Stimulated activated CD8-positive, alpha-beta memory T cell treated with anti-CD3 and anti-CD28 coated beads, Interleukin-15, amount 100 ng/mL, for 1 hour (primary cell): ENCODE data around the gene CERS6.
A peak's percentile ranks its signal among the peaks of the same experiment; 100 is the strongest.
"Not testable (repeated sequence)": the region's sequence is repeated elsewhere in the genome, so short reads cannot be mapped to it uniquely, and the experiment has no call there.

Source experiments
- DNase-seq: peaks from one replicate; pipeline ENCODE4 v3.0.0-alpha.2; 2020; ENCODE audit warnings: low read depth

The CERS6 gene, protein sequence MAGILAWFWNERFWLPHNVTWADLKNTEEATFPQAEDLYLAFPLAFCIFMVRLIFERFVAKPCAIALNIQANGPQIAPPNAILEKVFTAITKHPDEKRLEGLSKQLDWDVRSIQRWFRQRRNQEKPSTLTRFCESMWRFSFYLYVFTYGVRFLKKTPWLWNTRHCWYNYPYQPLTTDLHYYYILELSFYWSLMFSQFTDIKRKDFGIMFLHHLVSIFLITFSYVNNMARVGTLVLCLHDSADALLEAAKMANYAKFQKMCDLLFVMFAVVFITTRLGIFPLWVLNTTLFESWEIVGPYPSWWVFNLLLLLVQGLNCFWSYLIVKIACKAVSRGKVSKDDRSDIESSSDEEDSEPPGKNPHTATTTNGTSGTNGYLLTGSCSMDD

DNA sequence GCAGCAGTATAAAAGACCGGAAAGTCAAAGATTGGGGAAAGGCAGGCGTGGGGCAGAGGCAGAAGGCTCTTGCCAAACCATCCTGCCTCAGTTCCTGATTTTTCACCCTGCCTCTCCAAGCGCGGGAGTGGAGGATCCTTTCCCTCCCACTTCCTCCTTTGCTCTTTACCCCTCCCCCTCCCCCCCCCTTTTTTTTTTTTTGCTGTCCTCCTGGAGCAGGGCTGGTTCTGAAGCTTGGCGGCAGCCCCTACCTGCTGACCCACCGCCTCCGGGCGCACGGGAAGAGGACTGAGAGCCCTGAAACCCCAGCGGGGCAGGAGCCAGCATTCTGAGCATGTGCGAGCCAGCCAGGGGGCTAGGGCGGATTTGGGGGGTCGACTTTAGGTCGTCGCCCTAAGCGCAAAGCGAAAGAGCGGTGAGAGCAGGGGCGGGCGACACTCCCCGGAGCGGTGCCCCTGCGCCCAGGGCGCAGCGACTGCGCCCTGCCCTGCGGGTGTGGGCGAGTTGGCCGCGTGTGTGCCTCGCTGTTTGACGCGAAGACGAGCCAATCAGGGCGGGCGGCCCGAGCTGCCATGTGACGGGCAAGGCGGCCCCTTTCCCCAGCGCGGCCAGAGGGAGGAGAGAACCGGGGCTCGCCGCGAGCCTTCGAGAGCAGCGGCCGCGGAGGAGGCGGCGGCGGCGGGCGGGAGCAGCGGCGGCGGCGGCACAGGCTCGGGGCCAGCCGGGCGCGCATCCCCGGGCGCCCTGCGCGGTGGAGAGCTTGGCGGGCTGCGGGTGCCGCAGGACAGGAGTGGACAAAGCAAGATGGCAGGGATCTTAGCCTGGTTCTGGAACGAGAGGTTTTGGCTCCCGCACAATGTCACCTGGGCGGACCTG, at the start of gene CERS6:
Gene CERS6, plus strand, starts transcription at position 628 of the 876 bp plus-strand sequence. Its CDS starts 177 bp downstream, at position 805.
- DNase-seq = peak; percentile 49

DNA sequence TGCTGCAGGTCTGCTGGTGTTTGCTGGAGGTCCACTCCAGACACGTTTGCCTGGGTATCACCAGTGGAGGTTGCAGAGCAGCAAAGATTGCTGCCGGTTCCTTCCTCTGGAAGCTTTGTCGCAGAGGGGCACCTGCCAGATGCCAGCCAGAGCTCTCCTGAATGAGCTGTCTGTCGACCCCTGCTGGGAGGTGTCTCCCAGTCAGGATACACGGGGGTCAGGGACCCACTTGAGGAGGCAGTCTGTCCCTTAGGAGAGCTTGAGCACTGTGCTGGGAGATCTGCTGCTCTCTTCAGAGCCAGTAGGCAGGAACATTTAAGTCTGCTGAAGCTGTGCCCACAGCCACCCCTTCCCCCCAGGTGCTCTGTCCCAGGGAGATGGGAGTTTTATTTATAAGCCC, 43.8 kb upstream of the CERS6 start:
- not testable (repeated sequence) for DNase-seq

DNA sequence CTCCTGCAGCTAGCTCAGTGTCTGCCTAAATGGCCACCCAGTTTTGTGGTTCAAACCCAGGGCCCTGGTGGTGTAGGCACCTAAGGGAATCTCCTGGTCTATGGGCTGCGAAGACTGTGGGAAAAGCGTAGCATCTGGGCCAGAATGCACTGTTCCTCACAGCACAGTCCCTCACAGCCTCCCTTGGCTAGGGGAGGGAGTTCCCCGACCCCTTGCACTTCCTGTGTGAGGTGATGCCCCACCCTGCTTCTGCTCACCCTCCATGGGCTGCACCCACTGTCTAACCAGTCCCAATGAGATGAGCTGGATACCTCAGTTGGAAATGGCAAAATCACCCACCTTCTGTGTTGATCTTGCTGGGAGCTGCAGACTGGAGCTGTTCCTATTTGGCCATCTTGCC, 43.0 kb upstream of the CERS6 start:
- not testable (repeated sequence) for DNase-seq

DNA sequence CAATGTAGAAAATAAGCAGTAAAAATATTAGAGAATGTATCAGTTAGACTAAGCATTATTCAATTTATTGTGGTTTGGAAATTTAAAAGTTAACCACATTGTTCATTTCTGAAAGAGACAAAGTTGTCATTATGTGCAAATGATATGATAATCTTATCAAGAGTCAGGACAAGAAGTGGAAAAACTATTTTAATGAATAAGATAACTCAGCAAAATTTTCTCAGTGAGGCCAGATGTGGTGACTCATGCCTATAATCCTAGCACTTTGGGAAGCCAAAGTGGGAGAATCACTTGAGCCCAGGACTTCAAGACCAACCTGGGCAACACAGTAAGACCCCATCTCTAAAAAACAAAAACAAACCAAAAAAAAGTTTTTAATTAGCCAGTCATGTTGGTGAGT, 39.5 kb upstream of the CERS6 start:
- no peak for DNase-seq

DNA sequence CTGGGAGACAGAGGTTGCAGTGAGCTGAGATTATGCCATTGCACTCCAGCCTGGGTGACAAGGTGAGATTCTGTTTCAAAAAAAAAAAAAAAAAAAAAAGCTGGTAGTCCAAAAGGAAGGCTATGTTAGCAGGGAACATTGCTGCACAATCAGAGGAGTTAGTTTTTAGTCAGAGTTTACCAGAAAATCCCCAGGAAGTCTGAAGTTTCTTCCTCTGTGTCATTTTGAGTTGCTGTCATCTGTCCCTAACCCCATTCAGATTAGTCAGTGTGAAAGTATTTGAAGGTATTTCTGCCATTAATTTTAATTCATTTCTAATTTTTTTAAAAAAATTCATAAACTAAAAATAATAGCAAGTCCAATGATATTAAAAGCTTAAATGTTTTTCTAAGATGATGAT, 33.5 kb upstream of the CERS6 start:
- no peak for DNase-seq

DNA sequence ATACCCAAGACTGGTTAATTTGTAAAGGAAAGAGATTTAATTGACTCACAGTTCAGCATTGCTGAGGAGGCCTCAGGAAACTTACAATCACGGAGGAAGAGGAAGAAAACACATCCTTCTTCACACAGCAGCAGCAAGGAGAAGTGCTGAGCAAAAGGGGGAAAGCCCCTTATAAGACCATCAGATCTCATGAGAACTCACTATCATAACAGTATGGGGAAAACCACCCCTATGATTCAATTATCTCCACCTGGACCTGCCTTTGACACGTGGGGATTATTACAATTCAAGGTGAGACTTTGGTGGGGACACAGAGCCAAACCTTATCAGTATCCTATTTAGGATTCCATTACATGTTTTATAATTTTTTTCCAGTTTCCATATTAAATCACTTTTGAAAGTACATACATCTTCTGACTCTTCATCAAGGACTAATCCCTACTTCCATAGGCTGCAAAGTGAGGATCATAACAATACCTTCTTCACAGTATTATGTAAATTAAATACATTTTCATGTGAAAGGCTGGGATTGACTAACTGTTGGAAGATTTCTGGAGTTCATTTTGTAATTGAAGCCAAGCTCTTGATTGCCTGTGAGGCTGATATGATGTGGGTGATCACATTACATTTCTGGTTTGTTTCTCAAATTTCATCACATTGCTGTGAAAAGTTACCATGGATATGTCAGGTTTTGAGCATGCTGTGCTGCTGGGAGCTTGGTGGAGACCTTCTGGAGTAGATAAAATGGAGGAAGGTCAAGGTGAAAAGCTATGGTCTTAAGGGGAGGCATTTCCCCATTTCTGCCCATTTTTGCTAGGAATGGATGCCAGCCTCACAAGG, 31.7 kb upstream of the CERS6 start:
- DNase-seq = no peak

DNA sequence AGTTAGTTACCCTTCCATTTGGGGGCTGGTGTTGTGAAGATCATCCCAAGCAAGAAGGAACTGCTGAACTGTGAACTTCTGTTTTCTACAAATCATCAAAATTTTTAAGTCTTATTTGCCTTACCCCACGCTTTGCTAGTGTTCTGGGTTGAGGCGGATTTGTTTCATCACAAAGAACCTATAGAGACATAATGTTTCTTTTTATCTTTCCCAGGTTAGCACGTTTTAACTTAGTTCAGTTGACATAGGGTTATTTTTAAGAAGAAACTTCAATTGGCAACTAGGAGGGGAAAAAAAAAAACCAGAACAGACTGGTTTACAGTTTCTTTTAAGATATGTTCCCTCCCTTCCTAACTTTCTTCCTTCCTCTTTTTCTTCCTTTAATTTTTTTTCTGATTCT, 31.1 kb upstream of the CERS6 start:
- no peak for DNase-seq

DNA sequence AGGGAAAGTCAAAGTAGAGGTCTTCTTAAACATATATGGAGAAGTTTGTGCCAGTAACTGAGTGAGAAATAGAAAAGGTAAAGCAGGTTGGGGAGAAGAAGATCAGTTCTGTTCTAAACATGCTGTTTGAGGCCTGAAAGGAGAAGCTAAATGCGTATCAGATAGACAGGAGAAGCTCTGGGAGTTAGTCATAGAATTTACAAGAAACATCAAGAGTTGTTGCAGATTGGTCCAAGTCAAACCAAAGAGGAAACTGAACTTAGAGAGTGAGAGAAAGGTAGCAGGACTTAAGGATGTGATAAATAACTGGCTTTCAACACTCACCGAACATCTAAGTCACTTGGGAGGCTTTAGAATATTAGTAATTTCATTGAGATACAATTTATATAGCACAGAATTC, 29.2 kb upstream of the CERS6 start:
- DNase-seq = no peak

DNA sequence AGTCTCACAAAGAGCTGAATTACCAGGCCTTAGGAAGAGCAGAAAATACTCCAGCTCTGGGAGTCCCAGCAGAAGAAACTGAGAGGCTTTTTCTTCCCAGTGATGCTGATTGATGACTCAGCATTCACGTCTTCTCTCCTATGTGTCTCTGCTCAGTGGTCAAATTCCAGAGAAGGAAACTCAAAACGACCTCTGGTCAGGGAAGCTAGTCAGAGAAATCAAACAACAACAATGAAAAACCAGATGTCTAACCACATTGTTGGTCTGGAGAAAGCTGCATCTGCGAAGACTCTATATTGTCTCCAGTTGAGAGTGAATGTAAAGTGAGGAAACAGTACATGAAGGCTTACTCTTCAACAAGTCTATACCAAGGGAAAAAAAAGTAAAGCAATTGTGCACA, 28.6 kb upstream of the CERS6 start:
- DNase-seq = no peak

DNA sequence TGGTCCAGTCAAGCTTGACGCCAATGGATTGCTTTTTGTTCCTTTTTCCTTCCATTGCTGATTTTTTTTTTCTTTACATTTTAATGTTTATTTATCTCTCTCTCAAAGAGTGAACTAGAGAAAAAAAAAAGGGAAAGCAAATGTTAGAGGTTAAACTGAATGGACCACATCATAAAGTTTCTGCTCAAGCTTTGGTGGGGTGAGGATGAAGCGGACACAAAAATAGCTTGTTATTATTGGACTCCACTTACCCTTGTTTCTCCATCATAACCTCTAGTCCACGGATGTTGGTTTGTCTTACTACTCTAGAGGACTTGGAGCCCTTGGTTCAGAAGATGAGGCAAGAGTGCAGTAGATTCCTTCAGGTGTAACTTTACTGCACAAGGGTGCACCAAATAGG, 27.6 kb upstream of the CERS6 start:
- no peak for DNase-seq

DNA sequence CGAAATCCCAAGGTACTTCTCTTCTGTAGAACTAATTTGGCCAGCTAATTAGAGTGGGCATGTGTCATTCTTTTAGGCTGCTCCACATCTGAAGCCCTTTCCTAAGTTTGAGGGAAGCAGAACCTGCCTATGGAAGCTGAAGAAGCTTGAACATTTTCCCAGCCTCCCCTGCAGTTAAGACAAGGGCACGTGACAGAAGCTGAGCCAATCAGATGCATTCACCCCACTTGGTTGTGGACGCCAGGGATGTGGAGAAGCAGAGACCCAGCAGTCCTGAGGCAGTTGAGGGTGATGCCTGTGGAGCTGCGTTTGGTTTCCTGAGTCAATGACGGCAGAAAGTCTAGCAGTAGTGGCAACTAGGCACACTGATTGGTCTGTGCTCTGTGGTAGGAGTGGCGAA, 26.1 kb upstream of the CERS6 start:
- no peak for DNase-seq

DNA sequence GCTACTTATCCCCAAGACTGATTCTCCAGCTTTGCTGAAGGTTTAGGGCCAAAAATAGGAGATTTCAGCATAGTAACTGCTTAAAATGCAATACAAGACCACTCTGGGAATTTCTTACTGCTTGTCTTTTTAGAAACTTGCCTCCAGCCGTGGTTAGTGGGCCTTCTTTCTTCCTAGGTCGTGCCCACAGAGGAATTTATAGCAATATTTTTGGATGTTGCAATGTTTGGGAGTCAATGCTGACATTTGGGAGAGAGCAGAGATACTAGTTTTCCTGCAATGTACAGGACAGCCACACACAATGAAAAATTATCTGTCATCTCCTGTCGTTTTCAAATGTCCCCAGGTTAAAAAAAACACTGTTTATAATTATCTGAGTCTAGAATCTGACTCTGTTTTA, 25.6 kb upstream of the CERS6 start:
- no peak for DNase-seq

DNA sequence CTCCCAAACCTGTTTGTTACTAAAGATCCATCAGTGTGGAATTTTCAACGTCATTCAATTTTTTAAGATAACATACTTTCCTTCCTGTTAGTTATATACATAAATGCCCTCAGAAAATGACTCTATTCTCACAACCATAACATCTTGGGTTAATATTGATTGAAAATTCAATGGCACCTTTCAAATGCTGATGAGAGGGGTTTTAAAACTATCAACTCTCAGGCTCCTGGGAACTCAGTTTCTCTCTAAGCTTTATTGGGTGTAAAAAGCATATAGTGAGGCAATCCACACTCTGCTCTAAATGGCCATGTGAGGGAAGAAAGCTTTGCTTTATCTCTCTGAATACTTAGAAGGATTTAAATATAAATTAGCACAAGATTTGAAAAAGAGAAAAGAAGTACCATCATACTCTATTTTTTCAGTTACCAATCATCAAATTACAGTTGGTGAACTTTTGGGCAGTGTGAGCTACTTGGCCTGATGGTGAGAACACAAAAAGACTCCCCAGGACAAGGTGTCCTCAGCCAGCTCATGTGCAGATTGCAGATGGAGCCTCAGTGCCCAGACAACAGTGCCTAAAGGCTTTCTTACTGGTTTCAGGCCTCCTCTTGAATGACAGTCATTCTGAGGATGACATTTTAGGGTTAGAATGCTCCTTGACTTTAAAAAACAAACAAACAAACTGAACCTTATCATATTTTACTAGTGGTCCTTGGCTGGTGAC, 24.6 kb upstream of the CERS6 start:
- no peak for DNase-seq

DNA sequence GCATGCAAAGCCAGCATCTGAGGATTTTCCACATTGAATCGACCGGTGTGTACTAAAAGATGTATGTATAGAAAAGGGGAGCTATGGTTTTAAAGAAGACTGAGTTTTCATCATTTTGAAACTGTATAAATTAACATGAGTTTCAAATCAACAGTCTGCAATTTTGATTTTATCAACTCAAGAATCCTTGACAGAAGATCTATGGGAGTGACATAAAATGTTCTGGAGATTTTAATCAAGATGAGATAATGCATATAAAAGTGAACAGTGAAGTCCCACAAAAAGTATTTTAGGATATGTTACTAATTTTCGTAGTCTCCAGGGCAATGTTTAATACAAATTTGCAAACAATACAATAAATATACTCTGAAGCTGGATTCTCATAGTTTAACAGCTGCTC, 24.0 kb upstream of the CERS6 start:
- no peak for DNase-seq

DNA sequence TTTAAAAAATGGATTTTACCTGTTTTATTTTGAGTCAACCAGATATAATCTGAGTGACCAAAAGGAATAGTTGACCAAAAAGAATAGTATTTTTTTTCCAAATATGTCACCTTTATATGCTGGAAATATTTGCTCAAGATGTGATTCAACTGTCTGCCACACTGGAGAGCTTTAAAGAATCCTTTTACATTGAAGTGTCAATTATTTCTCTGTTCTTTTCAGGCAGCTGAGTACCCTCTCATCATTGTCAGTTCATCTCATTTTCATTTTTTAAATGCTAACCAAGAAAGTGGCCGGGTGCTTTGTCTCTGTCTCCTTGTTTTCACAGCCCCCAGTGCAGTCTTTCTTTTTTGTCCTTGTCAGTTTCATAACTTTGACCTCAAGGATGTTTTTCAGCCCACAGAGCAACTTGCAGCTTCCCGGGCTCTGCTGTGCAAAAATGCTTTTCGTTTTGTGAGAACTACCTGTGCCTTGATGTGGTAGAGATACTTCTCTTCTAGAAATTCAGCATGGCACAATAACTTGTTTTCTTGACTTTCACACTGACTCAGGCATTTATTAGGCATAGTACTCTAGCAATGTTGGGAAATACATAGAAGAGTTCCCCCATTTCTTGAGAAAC, 23.4 kb upstream of the CERS6 start:
- DNase-seq = no peak

DNA sequence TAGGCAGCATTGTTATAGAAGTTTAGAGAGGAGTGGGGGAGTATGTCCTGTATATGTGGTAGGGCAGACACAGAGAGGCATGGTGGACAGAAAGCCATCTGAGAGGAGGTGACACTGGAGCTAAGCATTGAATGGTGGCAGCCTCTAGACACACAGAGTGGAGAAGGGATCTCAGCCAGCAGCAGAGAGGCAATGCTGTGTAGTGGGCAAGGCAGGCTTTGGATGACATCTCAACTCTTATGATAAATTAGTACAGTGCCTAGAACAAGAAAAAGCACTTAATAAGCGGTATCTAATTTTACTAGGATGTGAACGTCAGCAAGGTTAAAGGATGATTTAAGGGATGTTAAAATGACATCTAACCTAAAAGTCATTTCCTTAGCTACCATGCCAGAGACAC, 22.5 kb upstream of the CERS6 start:
- no peak for DNase-seq

DNA sequence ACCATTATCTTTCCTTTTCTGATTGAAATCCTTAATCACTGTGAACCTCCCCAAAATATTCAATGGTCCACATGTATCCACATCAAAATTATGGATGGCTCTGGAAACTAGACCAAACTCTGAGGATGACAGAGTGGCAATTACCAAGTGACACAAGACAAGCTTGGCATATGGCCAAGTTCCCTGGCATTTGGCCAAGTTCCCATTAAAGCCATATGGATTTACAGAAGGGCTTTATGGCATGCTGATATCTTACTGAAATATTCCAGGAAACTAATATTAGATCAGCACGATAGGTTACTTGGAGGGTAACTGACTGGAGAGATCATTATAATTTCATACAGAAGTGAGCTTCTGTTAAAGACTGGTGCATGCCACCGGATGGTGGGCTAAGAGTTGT, 21.9 kb upstream of the CERS6 start:
- DNase-seq = no peak

DNA sequence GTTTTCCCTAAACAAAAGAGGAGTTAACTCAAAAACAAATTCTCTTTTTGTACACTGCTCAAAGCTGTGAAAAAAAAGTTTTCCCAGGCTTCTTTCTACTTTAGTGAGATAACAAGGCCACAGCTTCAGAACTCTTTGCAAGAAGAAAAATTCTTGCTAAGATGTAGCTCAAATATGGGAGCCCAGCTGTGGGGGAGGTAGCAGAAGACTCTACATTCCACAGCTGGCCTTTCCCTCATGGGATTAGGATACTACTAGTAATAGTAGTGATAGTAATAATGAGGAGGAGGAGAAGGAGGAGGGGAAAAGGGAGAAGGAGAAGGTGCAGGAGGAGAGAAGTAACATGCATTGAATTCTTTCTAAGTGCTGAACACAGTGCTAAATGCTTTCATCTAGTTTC, 19.2 kb upstream of the CERS6 start:
- DNase-seq = no peak

DNA sequence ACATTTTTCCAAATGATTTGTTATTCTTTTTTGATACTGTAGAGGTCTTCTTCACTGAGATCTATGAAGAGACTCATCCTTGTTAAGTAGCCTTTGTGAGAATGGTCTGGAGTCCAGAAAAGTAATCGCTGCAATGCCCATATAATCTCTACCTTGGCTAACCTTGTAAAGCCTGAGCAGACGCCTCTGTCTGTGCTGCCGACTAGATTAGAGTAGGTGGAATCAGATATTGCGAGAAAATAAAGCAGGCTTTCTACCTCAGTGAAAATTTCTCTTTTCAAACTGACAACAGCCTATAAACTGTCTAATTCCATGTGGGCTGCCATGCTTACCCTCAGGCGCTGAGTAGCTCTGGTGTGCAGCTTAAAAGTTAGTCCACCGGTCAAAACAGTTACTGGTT, 17.5 kb upstream of the CERS6 start:
- no peak for DNase-seq

DNA sequence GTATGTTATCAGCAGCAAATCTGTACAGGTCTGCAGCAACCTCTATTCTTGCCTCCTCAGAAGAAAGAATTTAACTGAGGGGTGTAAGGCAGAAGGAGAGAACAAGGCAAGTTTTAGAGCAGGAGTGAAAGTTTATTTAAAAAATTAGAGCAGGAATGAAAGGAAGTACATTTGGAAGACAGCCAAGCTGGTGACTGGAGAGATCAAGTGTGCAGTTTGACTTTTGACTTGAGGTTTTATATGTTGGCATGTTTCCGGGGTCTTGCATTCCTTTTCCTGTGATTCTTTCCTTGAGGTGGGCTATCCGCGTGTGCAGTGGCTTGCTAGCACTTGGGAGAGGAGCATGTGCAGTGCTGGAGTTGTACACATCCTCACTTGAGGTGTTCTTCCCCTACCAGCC, 16.5 kb upstream of the CERS6 start:
- no peak for DNase-seq

DNA sequence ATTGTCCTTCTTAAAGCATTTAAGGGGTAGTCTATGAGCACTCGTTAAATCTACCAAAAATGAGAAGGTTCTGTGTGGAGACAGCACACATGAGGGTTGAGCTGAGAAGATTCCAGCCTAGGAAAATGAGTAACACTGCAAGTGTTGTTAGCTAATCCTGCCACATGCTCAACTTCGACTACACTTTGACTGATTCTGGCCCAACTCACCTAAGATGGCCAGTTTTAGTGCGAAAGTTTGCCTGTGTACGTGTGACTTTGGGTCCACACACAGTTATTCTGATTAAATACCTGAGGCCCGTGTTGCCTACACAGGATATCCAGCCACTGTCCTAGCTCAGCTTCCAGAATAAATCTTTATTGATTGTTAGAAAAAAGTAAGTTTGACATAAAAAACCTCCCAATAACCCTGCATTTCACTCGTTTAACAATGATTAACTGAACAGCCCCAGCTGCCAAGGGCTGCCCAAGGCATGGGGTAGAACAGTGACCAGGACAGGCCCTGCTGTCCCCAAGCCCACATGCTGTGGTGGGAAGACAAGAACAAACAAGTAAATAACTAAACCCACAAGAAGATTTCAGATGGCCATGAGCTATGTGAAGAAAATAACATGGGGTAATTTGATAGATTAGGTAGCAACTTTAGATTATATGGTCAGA, 14.7 kb upstream of the CERS6 start:
- DNase-seq = no peak
